LNCaP clone FGC (cell line): Measurements from ENCODE around the gene PPIL1.

Experiments used
- DNase-seq: peaks from one replicate; pipeline ENCODE4 v3.0.0-alpha.2; 2011; ENCODE audit warnings: low read depth
- H3K4me3 ChIP-seq: 2 replicates; pipeline ENCODE4 v1.5.1; 2011; ENCODE audit warnings: mild to moderate bottlenecking, low read depth, low read length, control low read depth
- TF ChIP-seq, protein P1 (sequence below): IDR thresholded peaks from 2 replicates; pipeline ENCODE4 v1.5.1; 2012; ENCODE audit warnings: mild to moderate bottlenecking; ENCODE audit not compliant: control insufficient read depth, insufficient read depth; ENCODE audit errors: extremely low read depth

PPIL1 gene

GRCh38 chr6:36855750-36856149 is 18.9 kb downstream of the PPIL1 start:
- TF ChIP-seq, protein P1, sequence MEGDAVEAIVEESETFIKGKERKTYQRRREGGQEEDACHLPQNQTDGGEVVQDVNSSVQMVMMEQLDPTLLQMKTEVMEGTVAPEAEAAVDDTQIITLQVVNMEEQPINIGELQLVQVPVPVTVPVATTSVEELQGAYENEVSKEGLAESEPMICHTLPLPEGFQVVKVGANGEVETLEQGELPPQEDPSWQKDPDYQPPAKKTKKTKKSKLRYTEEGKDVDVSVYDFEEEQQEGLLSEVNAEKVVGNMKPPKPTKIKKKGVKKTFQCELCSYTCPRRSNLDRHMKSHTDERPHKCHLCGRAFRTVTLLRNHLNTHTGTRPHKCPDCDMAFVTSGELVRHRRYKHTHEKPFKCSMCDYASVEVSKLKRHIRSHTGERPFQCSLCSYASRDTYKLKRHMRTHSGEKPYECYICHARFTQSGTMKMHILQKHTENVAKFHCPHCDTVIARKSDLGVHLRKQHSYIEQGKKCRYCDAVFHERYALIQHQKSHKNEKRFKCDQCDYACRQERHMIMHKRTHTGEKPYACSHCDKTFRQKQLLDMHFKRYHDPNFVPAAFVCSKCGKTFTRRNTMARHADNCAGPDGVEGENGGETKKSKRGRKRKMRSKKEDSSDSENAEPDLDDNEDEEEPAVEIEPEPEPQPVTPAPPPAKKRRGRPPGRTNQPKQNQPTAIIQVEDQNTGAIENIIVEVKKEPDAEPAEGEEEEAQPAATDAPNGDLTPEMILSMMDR: no peak
- H3K4me3 ChIP-seq: no peak overlapping the region
- no peak for DNase-seq

GRCh38 chr6:36853325-36853724 is 21.3 kb downstream of the PPIL1 start:
- TF ChIP-seq, protein P1: no peak
- peak; percentile 32 for DNase-seq

GRCh38 chr6:36852481-36853147 is 22.0 kb downstream of the PPIL1 start:
- DNase-seq: no peak
- TF ChIP-seq, protein P1: no peak
- H3K4me3 ChIP-seq: no peak overlapping the region

More at GRCh38 chr6:36853325-36853724, 21.3 kb downstream of the PPIL1 start:
- H3K4me3 ChIP-seq: no peak overlapping the region

DNA sequence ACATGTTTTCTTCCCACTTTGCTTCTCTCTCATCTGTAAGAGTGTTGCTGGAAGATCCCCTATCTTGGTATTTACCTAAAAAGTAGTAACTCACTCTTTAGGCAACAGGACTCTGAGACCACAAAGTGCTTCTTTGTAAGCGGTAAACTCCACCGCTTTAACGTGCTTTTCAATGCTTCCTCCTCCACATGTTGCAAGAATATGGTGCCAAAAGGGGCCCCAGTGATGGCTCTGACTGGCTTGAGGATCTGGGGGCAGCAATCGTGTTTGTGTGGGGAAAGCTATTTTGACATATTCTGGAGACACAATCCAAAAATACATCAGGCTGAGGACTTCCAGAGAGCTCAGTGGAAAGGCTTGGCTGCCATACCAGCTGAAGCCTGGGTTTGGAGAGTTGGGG is 23.0 kb downstream of the PPIL1 start:
- no peak for DNase-seq
- no peak overlapping the region for H3K4me3 ChIP-seq
- TF ChIP-seq, protein P1: no peak

DNA sequence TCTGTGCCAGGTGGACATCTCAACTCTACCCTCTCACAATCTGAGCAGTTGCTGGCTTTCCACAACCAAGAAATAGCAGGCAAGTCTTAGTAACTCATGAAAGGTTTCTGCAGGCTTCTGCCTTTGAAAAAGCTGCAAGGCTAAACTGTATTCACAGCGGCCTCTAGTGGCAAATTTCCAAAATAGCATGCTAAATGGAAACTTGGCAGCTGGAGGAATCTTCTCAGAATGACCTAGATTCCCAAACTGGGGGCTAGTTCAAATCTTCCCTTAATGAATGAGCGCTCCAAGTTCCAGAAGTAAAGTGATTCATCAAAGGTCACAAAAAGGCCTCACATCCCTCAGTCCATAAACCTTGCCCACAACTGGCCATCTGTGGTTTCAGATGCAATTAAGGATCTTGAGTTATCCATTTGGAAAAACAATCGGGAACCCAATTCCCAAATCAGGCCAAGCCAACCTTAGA is 23.4 kb downstream of the PPIL1 start:
- H3K4me3 ChIP-seq: no peak overlapping the region
- TF ChIP-seq, protein P1: peak; percentile 71
- no peak for DNase-seq

DNA sequence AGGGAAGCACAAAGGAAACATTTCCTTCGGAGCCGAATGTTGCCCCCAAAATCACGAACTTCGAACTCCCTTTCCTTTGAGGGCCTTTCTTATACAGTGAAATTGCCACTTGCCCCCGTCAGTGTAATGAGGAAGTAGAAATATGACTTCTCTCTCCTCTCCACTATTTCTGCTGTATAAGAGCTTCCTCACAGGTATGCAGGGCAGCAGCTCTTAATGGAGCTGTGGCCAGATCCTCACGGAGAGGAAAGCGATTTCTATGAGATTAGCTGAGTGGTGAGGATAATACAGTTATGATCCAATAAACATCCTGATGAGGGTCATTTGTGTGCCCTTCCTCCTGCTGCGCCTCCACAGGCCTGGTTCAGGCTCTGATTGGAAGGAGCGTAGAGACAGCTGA is 24.6 kb downstream of the PPIL1 start:
- DNase-seq: no peak
- H3K4me3 ChIP-seq: no peak overlapping the region
- TF ChIP-seq, protein P1: no peak
